GM12865 (cell line): ENCODE results near the gene ZNF335.

Experiments
- DNase-seq: peaks from one replicate; pipeline ENCODE4 v3.0.0; 2010; ENCODE audit warnings: low read depth
- H3K4me3 ChIP-seq: 2 replicates; pipeline ENCODE4 v1.5.1; 2011; ENCODE audit warnings: mild to moderate bottlenecking, low read depth, low read length, control low read depth
- CTCF ChIP-seq: IDR thresholded peaks from 2 replicates; pipeline ENCODE4 v1.5.1; 2011; ENCODE audit warnings: low read length, control low read depth, low read depth, inconsistent platforms; ENCODE audit not compliant: insufficient read depth; ENCODE audit errors: missing control alignments

ZNF335 gene

GRCh38 chr20:45925821-45926506, 46.0 kb downstream of the ZNF335 start:
- DNase-seq: no peak
- TF ChIP-seq CTCF: no peak

GRCh38 chr20:45924391-45925261, 47.4 kb downstream of the ZNF335 start:
- no peak overlapping the region for H3K4me3 ChIP-seq
- no peak for TF ChIP-seq CTCF
- no peak for DNase-seq

More at GRCh38 chr20:45925821-45926506, 46.0 kb downstream of the ZNF335 start:
- H3K4me3 ChIP-seq: no peak overlapping the region

- TF ChIP-seq CTCF: no peak
- no peak overlapping the region for H3K4me3 ChIP-seq
- DNase-seq: no peak
These were observed 50.4 kb downstream of the ZNF335 start for GRCh38 chr20:45921337-45922189.

- DNase-seq: no peak
- H3K4me3 ChIP-seq: no peak overlapping the region
- no peak for TF ChIP-seq CTCF
These were observed 51.3 kb downstream of the ZNF335 start for GRCh38 chr20:45920462-45921336.

GRCh38 chr20:45919542-45920399, 52.2 kb downstream of the ZNF335 start:
- DNase-seq: no peak
- no peak for TF ChIP-seq CTCF
- H3K4me3 ChIP-seq: no peak overlapping the region
